D721Med (cell line): ENCODE data around the gene PIK3R6.

Source experiments
- DNase-seq: peaks from one replicate; pipeline ENCODE4 v3.0.0; 2011; ENCODE audit warnings: low spot score; ENCODE audit not compliant: insufficient read length
- FAIRE-seq: peaks from 2 replicates; lab custom pipeline; 2011; peaks lifted over from hg19 to GRCh38; lab: Jason Lieb, UNC
- TF ChIP-seq, protein P1 (sequence below): IDR thresholded peaks from 2 replicates; pipeline ENCODE4 v1.5.1; 2012; ENCODE audit warnings: mild to moderate bottlenecking, control low read depth; ENCODE audit not compliant: insufficient read depth; ENCODE audit errors: missing control alignments

The PIK3R6 gene

DNA sequence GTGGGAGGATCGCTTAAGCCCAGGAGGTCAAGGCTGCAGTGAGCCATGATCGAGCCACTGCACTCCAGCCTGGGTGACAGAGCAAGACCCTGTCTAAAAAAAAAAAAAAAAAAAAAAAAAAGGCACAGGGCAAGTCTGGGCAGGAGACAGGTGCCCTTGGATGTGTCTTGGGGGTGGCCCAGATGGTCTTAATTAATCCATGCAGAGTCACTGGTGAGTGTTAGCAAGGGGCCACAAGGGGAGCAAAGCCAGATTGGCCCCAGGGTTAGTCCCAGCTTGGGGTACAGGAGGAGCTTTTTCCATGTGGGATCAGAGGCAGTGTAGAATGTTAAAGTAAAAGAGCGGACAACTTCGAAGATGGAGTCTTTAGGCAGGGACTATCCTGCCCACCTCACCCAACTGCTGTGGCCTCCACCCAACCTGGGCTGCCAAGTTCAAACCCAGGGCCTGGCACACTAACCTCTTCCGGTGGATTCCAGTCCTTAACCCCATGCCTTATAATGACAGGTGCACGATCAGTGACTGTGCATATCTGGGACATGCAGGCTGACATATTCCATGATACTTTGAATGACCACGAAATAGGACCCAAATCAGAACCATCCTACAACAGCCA lies 36.1 kb downstream of the PIK3R6 start:
- FAIRE-seq (no peak), DNase-seq (no peak)

DNA sequence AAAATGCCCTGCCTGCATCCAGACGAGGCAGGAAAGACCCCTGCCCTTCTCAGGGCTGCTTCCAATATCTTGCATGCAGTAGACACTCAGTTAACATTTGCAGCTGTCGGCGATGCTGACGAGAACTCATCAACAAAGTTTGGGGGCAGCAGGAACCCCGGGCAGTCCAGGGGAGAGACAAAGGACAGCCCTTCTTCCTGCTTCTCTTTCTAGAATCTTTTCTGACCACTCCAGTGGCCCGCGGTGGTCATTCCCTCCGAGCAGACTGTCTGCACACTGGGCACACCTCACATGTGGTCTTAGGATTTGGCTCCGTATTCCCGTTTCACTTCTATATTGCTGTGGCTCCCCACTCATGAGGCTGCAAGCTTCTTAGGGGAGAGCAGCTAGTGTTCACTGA lies 37.3 kb downstream of the PIK3R6 start:
- FAIRE-seq: no peak
- no peak for DNase-seq
- TF ChIP-seq, protein P1, sequence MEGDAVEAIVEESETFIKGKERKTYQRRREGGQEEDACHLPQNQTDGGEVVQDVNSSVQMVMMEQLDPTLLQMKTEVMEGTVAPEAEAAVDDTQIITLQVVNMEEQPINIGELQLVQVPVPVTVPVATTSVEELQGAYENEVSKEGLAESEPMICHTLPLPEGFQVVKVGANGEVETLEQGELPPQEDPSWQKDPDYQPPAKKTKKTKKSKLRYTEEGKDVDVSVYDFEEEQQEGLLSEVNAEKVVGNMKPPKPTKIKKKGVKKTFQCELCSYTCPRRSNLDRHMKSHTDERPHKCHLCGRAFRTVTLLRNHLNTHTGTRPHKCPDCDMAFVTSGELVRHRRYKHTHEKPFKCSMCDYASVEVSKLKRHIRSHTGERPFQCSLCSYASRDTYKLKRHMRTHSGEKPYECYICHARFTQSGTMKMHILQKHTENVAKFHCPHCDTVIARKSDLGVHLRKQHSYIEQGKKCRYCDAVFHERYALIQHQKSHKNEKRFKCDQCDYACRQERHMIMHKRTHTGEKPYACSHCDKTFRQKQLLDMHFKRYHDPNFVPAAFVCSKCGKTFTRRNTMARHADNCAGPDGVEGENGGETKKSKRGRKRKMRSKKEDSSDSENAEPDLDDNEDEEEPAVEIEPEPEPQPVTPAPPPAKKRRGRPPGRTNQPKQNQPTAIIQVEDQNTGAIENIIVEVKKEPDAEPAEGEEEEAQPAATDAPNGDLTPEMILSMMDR: no peak

More for the DNA sequence above, 36.1 kb downstream of the PIK3R6 start:
- TF ChIP-seq, protein P1: no peak

- FAIRE-seq (no peak), DNase-seq (no peak)
- TF ChIP-seq, protein P1: no peak
Observed at GRCh38 chr17:8829036-8829941, 38.2 kb downstream of the PIK3R6 start.

- FAIRE-seq (no peak), DNase-seq (no peak)
- TF ChIP-seq, protein P1: no peak
Observed at GRCh38 chr17:8828517-8828875, 39.0 kb downstream of the PIK3R6 start.

DNA sequence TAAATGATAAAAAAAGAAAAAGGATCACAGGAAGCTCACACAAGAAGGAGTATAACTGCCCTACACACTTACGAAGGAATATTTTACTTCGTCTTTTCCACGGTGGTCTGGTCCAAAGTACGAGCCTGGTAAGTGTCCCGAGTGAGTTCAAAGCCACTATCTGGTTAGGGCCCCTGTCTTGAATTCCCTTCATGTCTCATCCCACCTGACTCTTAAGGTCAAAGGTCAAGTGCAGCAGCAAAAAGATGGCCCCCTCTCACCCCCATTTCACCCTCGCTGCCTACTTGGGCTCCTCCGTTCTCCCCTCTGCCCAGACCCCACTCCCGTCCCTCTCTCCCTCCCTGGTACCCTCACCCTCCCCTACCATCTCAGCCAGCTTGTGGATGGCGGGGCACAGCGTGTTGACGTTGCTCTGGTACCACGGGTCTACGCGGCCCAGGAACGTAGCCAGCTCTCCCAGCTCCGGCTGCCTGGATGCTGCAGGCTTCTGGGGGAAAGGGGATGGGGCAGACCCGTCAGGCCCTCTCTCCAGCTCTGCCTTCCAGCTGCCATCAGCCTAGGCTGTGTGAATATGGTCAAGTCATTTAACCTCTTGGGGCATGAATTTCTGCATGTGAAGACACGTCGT lies 40.6 kb downstream of the PIK3R6 start:
- FAIRE-seq (no peak), DNase-seq (no peak)

DNA sequence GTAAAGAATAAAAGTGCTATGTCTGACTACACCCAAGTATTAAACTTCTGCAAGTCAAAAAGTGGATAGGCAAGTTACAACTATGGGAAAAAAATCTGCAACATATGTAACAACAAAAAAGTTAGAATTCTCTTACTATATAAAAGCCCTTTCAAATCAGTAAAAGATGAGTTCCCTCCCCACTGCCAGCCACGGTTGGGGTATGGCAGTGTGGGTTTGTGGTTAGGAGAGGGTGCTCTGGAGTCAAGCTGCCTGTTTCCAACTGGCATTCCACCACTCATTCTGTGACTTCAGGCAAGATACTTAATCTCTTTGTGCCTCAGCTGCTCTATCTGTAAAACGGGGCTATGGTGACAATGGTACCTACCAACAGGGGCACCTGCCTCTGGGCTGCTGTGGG lies 41.7 kb downstream of the PIK3R6 start:
- TF ChIP-seq, protein P1: no peak
- DNase-seq: no peak
- FAIRE-seq: no peak

More for the DNA sequence above, 40.6 kb downstream of the PIK3R6 start:
- TF ChIP-seq, protein P1: no peak
